ENCODE measurements around the gene TMCO5A.

Gene TMCO5A

GRCh38 chr15:37967788-37968187, 33.3 kb downstream of the TMCO5A start:
- DNase-seq (ENCODE audit: low read depth in 2 of 3, low spot score in 1 of 3): no peak

GRCh38 chr15:37973856-37974255, 39.4 kb downstream of the TMCO5A start:
- DNase-seq (ENCODE audit: low read depth in 2 of 3, low spot score in 1 of 3): no peak

GRCh38 chr15:37978231-37978630, 43.8 kb downstream of the TMCO5A start:
- no peak for DNase-seq (ENCODE audit: low read depth in 2 of 3, low spot score in 1 of 3)

- DNase-seq (ENCODE audit: low read depth in 2 of 3, low spot score in 1 of 3): no peak
Measured at GRCh38 chr15:37979671-37980409, 45.4 kb downstream of the TMCO5A start.

GRCh38 chr15:37981201-37981600, 46.8 kb downstream of the TMCO5A start:
- DNase-seq (ENCODE audit: low read depth in 2 of 3, low spot score in 1 of 3): no peak

- no peak for DNase-seq (ENCODE audit: low read depth in 2 of 3, low spot score in 1 of 3)
Measured at GRCh38 chr15:37981775-37982174, 47.3 kb downstream of the TMCO5A start.

GRCh38 chr15:37984368-37984767, 49.9 kb downstream of the TMCO5A start:
- DNase-seq (ENCODE audit: low read depth in 2 of 3, low spot score in 1 of 3): no peak

- peak in 1 of 3 donors; percentile 7 for DNase-seq (ENCODE audit: low read depth in 2 of 3, low spot score in 1 of 3)
Measured at GRCh38 chr15:37995461-37996347, 61.3 kb downstream of the TMCO5A start.
